Ascending aorta (tissue), 2 donors: ENCODE data around the gene FARP2. TPM values are rescaled to one million over a fixed set of nuclear protein-coding genes. Genes with fewer than 3 reads are reported as not detected.

Experiments
- DNase-seq, 2 donors: peaks; one replicate each; pipeline ENCODE4 v3.0.0-alpha.2; 2019; ENCODE audit warnings: low spot score in 2 of 2
- H3K27ac ChIP-seq, 2 donors: fragments of 200-600 bp; sonication (generic); one replicate each; pipeline ENCODE4 v1.5.1; 2016 to 2017; ENCODE audit warnings: mild to moderate bottlenecking in 1 of 2
- H3K27me3 ChIP-seq: fragments of 200-600 bp; sonication (generic); one replicate; pipeline ENCODE4 v1.5.1; 2017
- H3K36me3 ChIP-seq, 2 donors: fragments of 200-600 bp; sonication (generic); one replicate each; pipeline ENCODE4 v1.5.1; 2016
- H3K4me1 ChIP-seq, 2 donors: fragments of 200-600 bp; sonication (generic); one replicate each; pipeline ENCODE4 v1.5.1; 2016 to 2017; ENCODE audit warnings: mild to moderate bottlenecking in 1 of 2
- H3K4me3 ChIP-seq, 2 donors: fragments of 200-600 bp; sonication (generic); one replicate each; pipeline ENCODE4 v1.5.1; 2016 to 2017; ENCODE audit warnings: mild to moderate bottlenecking in 1 of 2
- H3K9me3 ChIP-seq, 2 donors: fragments of 200-600 bp; sonication (generic); one replicate each; pipeline ENCODE4 v1.5.1; 2016
- intact Hi-C: fragments of 100-400 bp; cut with DNase I; formaldehyde crosslinking; loops from one replicate; pipeline ENCODE4 v1.15.1; 2023
- total RNA-seq: library from RNA; depleted of rRNA; stranded (reverse); fragments of >200 nt; gene quantifications from one replicate; pipeline ENCODE4 v1.1.0, GENCODE V29; 2016
- TF ChIP-seq, protein P1 (sequence below), 3 experiments: fragments of 200-600 bp in 2 of 3; fragments of 450-650 bp in 1 of 3; sonication (generic) in 2 of 3; IDR thresholded peaks; one replicate each; pipeline ENCODE4 v1.5.1; 2016 to 2019; ENCODE audit warnings: antibody characterized with exemption in 3 of 3, mild to moderate bottlenecking in 1 of 3, moderate library complexity in 1 of 3

The FARP2 gene
- total RNA-seq, 1 donor from 2014 or later: 19.6 TPM

DNA sequence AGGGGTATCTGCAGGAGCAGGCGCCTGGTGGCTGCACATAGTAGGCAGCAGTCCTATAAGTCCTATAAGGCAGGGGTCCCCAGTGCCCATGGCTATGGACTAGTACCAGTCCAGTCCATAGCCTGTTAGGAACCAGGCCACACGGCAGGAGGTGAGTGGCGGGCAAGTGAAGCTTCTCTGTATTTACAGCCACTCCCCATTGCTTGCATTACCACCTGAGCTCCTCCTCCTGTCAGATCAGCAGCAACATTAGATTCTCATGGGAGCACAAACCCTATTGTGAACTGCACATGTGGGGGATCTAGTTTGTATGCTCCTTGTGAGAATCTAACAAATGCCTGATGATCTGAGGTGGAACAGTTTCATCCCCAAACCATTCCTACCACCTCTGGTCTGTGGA is 119.2 kb downstream of the FARP2 start:
- no peaks in the 10 kb centered on the region for H3K4me1 ChIP-seq
- DNase-seq: no peak
- H3K27ac ChIP-seq: no peak overlapping the region
- peaks cover 3 to 40% of the 10 kb centered on the region in 2 donors for H3K36me3 ChIP-seq
- H3K27me3 ChIP-seq: no peaks in the 10 kb centered on the region
- intact Hi-C loops: no loop called here
- H3K4me3 ChIP-seq: no peak overlapping the region
- TF ChIP-seq, protein P1, sequence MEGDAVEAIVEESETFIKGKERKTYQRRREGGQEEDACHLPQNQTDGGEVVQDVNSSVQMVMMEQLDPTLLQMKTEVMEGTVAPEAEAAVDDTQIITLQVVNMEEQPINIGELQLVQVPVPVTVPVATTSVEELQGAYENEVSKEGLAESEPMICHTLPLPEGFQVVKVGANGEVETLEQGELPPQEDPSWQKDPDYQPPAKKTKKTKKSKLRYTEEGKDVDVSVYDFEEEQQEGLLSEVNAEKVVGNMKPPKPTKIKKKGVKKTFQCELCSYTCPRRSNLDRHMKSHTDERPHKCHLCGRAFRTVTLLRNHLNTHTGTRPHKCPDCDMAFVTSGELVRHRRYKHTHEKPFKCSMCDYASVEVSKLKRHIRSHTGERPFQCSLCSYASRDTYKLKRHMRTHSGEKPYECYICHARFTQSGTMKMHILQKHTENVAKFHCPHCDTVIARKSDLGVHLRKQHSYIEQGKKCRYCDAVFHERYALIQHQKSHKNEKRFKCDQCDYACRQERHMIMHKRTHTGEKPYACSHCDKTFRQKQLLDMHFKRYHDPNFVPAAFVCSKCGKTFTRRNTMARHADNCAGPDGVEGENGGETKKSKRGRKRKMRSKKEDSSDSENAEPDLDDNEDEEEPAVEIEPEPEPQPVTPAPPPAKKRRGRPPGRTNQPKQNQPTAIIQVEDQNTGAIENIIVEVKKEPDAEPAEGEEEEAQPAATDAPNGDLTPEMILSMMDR (IDR thresholded peaks at IDR 0.05): no peak
- no peaks in the 10 kb centered on the region for H3K9me3 ChIP-seq

DNA sequence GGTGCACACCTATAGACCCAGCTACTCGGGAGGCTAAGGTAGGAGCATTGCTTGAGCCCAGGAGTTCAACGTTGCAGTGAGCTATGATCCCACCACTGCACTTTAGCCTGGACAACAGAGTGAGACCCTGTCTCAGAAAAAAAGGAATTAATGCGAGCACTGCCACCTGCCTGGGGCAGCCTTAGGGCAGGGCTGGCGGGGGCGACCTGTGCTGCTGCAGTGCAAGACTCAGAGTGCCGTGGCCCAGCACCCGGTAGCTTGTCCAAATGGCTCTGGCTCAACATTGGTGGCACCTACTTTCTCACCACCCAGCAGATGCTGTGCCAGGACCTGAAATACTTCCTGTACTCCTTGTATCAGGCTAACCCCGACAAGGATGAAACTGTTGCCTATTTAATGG is 122.1 kb downstream of the FARP2 start:
- TF ChIP-seq, protein P1 (IDR thresholded peaks at IDR 0.05): no peak
- intact Hi-C loops: no loop called here
- DNase-seq: no peak
- Histone ChIP-seq H3K27ac (no peak overlapping the region), H3K27me3 (no peaks in the 10 kb centered on the region), H3K4me3 (no peak overlapping the region), H3K36me3 (peaks cover 3 to 37% of the 10 kb centered on the region in 2 donors), H3K9me3 (no peaks in the 10 kb centered on the region), H3K4me1 (no peaks in the 10 kb centered on the region)

DNA sequence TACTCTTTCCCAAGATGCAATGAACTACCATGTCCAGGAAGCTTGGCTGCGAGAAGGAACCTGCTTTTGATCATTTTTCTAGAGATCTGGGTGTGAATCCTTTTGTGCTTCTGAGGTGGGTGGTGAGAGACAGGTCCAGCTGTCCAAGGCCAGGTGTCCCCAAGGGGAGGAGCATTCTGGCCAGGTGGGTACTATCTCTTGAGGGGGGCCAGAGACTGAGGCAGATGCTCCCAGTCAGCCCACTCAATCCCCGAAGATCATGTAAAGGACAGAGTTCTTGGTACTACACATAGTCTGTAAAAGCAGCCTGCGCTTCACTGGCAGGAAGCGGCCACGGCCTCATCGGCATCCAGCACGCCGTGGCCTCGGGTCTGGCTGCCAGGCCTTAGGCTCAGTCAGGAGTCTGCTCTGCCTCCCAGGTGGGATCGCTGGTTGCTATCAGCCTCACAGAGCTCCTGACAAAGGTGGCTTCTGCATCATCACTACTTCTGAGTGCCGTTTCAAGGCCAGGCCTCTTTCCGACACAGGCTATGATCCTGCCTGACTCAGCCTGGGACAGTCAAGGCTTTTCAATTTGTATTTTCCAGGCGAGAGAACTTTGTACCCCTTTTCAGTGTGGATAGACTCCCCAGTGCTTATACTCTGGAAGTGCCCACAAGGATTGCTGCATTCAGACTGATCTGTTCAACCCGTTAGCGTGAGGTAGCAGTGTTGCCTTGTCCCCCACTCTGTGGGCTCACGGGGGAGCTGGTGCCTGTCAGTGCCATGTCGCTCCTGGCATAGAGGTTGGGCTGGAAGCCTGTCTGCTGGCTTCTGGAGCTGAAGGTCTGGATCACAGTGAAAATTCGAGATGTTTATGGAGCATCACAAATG is 123.2 kb downstream of the FARP2 start:
- DNase-seq: no peak
- no peak overlapping the region for H3K27ac ChIP-seq
- TF ChIP-seq, protein P1 (IDR thresholded peaks at IDR 0.05): no peak
- H3K9me3 ChIP-seq: no peaks in the 10 kb centered on the region
- no peaks in the 10 kb centered on the region for H3K4me1 ChIP-seq
- intact Hi-C loops: no loop called here
- H3K4me3 ChIP-seq: no peak overlapping the region
- peaks cover 13 to 47% of the 10 kb centered on the region in 2 donors for H3K36me3 ChIP-seq
- H3K27me3 ChIP-seq: no peaks in the 10 kb centered on the region

DNA sequence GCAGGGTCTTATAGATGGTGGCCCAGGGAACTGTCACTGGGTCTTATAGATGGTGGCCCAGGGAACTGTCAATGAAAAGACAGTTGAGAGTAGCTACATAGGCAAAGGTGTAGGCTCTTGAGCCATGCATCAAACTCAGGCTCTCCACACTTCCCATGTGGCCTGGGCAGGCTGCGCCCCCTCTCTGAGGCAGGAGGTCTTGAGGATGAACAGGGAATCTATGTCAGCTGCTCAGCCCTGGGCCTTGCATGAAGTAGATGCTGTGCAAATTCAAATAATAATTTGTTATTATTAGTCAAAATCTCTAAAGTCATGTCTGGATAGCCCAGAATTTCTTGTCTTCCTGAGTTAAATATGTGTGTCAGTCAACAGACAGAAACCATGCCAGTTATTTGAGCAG is 125.6 kb downstream of the FARP2 start:
- H3K9me3 ChIP-seq: no peaks in the 10 kb centered on the region

DNA sequence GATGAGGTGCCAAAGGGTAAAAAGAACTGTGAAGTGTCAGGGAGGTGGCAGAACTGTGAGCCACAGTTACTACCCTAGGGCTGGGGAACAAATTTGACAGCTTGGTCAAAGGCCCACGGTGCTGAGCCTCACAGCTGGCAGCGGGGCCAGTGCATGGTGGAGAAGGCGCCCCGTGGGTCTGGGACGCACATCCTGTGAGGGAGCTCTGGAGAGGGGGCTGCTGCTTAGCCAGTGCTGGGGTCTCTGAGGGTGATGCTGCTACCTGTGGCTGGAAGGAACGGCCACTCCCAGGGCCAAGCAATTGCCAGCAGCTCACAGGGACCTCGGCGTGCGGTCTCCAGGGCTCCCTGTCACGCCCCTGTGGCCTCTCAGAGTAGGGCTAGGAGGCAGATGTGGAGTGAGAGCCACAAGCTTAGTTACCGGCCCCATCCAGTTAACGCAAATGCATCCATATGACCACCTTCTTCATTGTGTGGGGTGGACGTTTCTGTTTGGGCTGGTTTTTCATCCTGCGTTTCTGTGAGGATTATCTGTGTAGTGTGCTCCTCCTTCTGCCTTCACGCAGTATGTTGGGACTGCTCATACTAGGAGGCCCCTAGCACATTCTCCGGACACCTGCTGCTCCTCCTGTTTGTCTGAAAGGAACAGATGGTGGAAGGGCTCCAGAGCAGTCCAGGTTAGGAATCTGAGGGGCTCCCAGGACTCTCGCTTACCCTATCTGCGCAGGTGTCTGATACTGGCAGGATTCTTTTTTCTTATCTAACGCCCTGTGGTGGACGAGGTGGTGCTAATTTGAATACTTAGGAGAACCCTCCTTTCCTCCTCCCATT is 126.3 kb downstream of the FARP2 start:
- TF ChIP-seq, protein P1 (IDR thresholded peaks at IDR 0.05): no peak
- H3K27ac ChIP-seq: no peak overlapping the region
- peaks cover 16 to 45% of the 10 kb centered on the region in 2 donors for H3K36me3 ChIP-seq
- no peaks in the 10 kb centered on the region for H3K9me3 ChIP-seq
- no peaks in the 10 kb centered on the region for H3K27me3 ChIP-seq
- no peaks in the 10 kb centered on the region for H3K4me1 ChIP-seq
- intact Hi-C loops: no loop called here
- no peak for DNase-seq
- no peak overlapping the region for H3K4me3 ChIP-seq

More for the DNA sequence above, 125.6 kb downstream of the FARP2 start:
- Histone ChIP-seq H3K4me3 (no peak overlapping the region), H3K36me3 (peaks cover 16 to 40% of the 10 kb centered on the region in 2 donors), H3K27me3 (no peaks in the 10 kb centered on the region), H3K4me1 (no peaks in the 10 kb centered on the region), H3K27ac (no peak overlapping the region)
- intact Hi-C loops: no loop called here
- TF ChIP-seq, protein P1 (IDR thresholded peaks at IDR 0.05): no peak
- DNase-seq: no peak
